22Rv1 (cell line): ENCODE data around the gene FAIM.
"Not testable (repeated sequence)": the region's sequence is repeated elsewhere in the genome, so short reads cannot be mapped to it uniquely, and the experiment has no call there.

Experiments
- ZFX ChIP-seq: fragments of 450-650 bp; IDR thresholded peaks from 2 replicates; pipeline ENCODE4 v1.6.1; 2017; ENCODE audit warnings: antibody characterized with exemption, borderline replicate concordance
- TF ChIP-seq, protein P1 (sequence below): fragments of 450-650 bp; IDR thresholded peaks from 2 replicates; pipeline ENCODE4 v1.5.1; 2017; ENCODE audit warnings: mild to moderate bottlenecking

DNA sequence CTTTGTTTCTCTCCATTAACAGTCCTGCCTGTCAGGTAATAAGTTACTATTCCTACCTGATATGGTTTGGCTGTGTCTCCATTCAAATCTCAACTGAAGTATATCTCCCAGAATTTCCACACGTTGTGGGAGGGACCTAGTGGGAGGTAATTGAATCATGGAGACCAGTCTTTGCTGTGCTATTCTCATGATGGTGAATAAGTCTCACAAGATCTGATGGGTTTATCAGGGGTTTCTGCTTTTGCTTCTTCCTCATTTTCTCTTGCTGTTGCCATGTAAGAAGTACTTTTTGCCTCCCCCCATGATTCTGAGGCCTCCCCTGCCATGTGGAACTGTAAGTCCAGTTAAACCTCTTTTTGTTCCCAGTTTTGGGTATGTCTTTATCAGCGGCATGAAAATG lies 6.9 kb upstream of the FAIM start:
- TF ChIP-seq, protein P1, sequence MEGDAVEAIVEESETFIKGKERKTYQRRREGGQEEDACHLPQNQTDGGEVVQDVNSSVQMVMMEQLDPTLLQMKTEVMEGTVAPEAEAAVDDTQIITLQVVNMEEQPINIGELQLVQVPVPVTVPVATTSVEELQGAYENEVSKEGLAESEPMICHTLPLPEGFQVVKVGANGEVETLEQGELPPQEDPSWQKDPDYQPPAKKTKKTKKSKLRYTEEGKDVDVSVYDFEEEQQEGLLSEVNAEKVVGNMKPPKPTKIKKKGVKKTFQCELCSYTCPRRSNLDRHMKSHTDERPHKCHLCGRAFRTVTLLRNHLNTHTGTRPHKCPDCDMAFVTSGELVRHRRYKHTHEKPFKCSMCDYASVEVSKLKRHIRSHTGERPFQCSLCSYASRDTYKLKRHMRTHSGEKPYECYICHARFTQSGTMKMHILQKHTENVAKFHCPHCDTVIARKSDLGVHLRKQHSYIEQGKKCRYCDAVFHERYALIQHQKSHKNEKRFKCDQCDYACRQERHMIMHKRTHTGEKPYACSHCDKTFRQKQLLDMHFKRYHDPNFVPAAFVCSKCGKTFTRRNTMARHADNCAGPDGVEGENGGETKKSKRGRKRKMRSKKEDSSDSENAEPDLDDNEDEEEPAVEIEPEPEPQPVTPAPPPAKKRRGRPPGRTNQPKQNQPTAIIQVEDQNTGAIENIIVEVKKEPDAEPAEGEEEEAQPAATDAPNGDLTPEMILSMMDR, result not testable (repeated sequence)
- not testable (repeated sequence) for TF ChIP-seq ZFX
